GM18517 (cell line): Measurements from ENCODE around the gene GALP.
"Not testable (repeated sequence)": the region's sequence is repeated elsewhere in the genome, so short reads cannot be mapped to it uniquely, and the experiment has no call there.

Experiments used
- ATAC-seq: cut with Tn5 transposase; IDR thresholded peaks from one replicate; pipeline ENCODE4 v1.9.1; 2021; ENCODE audit warnings: mild to moderate bottlenecking, moderate library complexity; ENCODE audit not compliant: unreplicated experiment

Gene GALP

GRCh38 chr19:56147307-56147706 is 28.5 kb upstream of the GALP start:
- no peak for ATAC-seq

DNA sequence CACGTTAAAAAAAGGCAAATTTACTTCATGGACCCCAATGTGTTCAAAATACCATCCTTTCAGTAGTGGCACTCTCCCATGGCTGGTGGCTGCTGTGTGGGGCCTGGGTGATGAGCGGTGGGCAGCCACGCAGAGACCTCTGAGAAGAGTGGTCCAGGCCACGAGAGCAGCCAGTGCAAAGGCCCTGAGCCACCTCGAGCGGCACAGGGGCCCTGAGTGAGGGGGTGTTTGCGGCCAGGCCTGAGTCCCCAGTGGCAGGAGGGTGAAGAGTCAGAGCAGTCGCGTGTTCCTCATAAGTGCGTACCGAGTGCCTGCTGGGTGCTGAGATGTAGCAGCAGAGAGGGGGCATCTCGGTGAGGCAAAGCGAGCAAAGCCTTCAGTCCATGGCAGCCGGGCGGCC is 27.7 kb upstream of the GALP start:
- no peak for ATAC-seq

DNA sequence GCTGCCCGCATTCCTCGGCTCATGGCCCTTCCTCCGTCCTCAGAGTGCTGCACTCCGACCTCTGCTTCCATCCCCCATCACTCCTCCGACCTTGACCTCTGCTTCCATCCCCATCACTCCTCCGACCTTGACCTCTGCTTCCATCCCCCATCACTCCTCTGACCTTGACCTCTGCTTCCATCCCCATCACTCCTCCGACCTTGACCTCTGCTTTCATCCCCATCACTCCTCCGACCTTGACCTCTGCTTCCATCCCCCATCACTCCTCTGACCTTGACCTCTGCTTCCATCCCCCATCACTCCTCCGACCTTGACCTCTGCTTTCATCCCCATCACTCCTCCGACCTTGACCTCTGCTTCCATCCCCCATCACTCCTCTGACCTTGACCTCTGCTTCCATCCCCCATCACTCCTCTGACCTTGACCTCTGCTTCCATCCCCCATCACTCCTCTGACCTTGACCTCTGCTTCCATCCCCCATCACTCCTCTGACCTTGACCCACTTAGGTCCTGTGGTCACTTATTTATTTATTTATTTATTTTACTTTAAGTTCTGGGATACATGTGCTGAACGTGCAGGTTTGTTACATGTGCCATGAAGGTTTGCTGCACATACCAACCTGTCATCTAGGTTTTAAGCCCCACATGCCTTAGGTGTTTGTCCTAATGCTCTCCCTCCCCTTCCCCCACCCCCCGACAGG is 26.7 kb upstream of the GALP start:
- not testable (repeated sequence) for ATAC-seq

GRCh38 chr19:56149656-56150038 is 26.2 kb upstream of the GALP start:
- no peak for ATAC-seq

DNA sequence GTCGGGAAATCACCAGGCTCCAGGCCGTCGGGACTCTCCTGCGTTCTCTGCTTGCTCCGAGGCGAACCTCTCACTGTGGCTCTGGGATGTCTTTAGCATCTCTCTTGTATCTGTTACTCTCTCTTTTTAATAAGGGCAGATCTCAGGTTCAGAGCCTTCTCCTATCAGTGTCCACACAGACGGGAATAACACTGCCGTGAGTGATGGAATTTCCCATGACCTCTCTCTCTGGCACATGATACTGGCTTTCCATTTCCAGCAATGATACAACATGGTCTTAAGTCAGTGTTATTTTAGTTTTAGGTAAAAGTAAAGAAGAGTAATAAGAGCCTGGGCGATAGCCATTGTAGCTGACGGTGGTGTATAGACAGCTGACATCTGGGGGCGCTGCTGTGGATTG is 25.4 kb upstream of the GALP start:
- ATAC-seq, result no peak

- no peak for ATAC-seq
These were observed 23.2 kb upstream of the GALP start for GRCh38 chr19:56152644-56153043.

DNA sequence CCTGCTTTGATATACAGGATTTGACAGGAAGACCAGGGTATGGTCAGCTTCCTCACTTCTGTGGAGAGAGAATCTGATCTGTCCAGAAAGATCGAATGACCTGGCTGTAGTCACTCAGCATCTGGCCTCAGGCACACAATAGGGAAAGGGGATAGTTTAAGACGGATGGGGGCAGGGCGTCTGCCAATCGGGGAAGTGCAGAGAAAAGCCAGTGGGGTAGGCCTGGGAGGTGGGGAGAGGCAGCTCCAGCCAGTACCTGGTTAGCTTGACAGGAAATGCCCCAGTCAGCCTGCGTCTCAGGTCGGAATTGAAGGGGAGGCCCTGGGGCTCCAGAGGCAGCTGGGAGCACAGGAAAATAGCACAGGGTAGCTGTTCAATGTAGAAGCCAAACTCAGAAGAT is 22.3 kb upstream of the GALP start:
- ATAC-seq, result no peak

- no peak for ATAC-seq
These were observed 20.6 kb upstream of the GALP start for GRCh38 chr19:56155124-56155687.

DNA sequence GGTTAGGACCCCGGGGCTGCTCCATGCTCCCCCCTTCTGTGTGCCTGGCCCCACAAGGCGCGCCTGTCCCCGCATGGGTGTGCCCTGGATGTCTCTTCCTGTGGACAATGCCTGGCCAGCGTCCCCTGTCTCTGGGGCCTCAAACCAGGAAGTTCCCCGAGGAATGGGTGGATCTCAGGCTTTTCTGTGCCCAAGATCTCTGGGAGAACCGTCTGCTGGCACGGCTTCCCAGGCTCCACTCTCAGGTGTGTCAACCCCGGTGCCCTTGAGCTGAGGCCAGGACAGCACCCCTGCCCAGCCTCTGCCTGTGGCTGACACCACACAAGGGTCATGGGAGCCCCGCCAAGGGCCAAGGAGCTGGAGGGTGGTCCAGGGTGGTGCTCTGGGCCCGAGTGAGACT is 19.0 kb upstream of the GALP start:
- ATAC-seq, result no peak

- ATAC-seq, result no peak
These were observed 17.5 kb upstream of the GALP start for GRCh38 chr19:56158170-56158757.

GRCh38 chr19:56159009-56159559 is 16.7 kb upstream of the GALP start:
- ATAC-seq, result no peak

DNA sequence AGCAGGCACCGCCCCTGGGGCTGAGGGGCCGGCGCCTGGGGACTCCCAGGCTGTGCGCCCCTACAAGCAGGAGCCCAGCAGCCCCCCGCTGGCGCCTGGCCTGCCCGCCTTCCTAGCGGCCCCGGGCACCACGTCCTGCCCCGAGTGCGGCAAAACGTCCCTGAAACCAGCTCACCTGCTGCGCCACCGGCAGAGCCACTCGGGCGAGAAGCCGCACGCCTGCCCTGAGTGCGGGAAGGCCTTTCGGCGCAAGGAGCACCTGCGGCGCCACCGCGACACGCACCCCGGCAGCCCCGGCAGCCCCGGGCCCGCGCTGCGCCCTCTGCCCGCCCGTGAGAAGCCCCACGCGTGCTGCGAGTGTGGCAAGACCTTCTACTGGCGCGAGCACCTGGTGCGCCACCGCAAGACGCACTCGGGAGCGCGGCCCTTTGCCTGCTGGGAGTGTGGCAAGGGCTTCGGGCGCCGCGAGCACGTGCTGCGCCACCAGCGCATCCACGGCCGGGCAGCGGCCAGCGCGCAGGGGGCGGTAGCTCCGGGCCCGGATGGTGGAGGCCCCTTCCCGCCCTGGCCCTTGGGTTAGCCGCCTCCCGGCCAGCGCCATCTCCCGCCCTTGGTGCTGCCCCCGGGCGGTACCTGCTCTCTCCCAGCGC is 16.1 kb upstream of the GALP start:
- ATAC-seq, result no peak

DNA sequence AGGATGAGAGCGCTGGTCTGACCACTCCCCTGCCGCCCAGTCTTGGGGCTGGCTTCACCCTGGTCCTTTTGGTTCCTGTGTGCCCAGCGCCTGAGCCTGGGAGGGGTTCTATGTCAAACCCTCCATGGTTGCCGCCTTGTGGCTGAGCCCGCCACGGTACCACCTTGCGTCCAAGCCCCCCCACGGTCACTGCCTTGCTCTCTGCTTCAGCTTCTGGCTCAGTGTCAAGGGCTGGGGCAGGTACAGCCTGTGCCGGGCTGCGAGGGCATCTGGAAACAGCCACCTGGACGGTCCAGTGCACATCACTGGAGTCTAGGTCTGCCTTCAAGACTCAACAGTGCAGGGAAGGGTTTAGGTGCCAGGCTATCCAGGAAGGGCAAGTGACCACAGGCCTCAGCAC is 14.3 kb upstream of the GALP start:
- no peak for ATAC-seq

- no peak for ATAC-seq
These were observed 13.6 kb upstream of the GALP start for GRCh38 chr19:56162258-56162657.

GRCh38 chr19:56163097-56163496 is 12.7 kb upstream of the GALP start:
- ATAC-seq, result no peak

GRCh38 chr19:56167064-56167578 is 8.7 kb upstream of the GALP start:
- ATAC-seq, result no peak

GRCh38 chr19:56170261-56170660 is 5.5 kb upstream of the GALP start:
- no peak for ATAC-seq

DNA sequence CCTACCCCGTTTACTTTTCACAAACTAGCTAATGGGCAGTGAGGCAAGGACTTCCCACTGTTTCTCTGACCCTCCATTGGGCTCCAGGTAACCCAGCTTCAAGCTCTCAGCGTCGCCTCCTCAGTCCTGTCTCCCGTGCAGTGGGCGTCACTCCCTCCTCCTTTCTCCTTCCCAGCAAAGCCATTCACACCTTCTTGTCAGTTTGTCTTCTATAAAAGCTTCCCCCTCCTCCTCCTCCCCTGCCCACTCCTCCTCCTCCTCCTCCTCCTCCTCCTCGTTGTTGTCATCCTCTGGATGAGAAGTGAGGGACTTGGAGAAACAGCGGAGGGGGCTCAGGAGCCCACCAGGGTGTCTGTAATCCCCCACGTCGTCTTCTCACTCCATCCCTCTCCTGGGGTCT is 1.7 kb upstream of the GALP start:
- no peak for ATAC-seq

GRCh38 chr19:56174550-56174949 is 1.3 kb upstream of the GALP start:
- ATAC-seq, result no peak

GRCh38 chr19:56176310-56176709 is 502 bp downstream of the GALP start:
- ATAC-seq, result not testable (repeated sequence)

DNA sequence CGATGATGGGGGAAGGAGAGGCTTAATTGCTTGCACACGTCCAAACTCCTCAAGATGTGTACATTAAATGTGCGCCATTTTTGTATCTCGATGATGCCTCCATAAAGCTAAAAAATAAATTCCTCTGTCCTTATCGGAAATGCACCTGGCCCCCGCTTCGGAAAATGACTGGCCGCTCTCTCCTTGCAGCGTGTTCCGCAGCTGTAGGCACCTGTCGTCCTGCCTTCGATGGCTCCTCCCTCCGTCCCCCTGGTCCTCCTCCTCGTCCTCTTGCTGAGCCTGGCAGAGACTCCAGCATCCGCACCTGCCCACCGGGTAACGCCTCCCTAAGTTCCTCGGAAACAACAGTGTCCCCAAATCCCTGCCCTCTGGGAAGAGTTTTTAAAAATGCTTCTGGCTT is 1.1 kb downstream of the GALP start:
- ATAC-seq, result no peak
